HFFc6 (cell line): ENCODE results near the gene DLG4. TPM values are rescaled to one million over a fixed set of nuclear protein-coding genes. Genes with fewer than 3 reads are reported as not detected.
A peak's percentile ranks its signal among the peaks of the same experiment; 100 is the strongest.

Source experiments
- DNase-seq: peaks from one replicate; pipeline ENCODE4 v3.0.0-alpha.2; 2018
- H3K27ac Mint-ChIP-seq: 2 replicates; pipeline ENCODE4 v1.8.0; 2020; ENCODE audit warnings: mild to moderate bottlenecking, mixed read lengths
- H3K27me3 Mint-ChIP-seq: 2 replicates; pipeline ENCODE4 v1.8.0; 2021; ENCODE audit warnings: mild to moderate bottlenecking, moderate library complexity, mixed read lengths; ENCODE audit not compliant: insufficient read depth
- H3K36me3 Mint-ChIP-seq: 2 replicates; pipeline ENCODE4 v1.8.0; 2021; ENCODE audit warnings: low read depth, mixed read lengths
- H3K4me1 Mint-ChIP-seq: 2 replicates; pipeline ENCODE4 v1.8.0; 2020; ENCODE audit warnings: low read depth, mixed read lengths
- H3K4me3 Mint-ChIP-seq: 2 replicates; pipeline ENCODE4 v1.8.0; 2020; ENCODE audit warnings: mild to moderate bottlenecking, moderate library complexity, mixed read lengths
- H3K9me3 Mint-ChIP-seq: 2 replicates; pipeline ENCODE4 v1.8.0; 2020; ENCODE audit warnings: mild to moderate bottlenecking, mixed read lengths
- total RNA-seq, 6 experiments: library from RNA; stranded (reverse); fragmentation: NEBNext Ultra II Directional; extraction: Animal tissue kit (Norgen Biotek cat#: 25700); gene quantifications; 2 replicates in 1 of 6; 3 replicates in 5 of 6; pipeline ENCODE4 v1.2.3, GENCODE V29; 2021
- TF ChIP-seq, protein P1 (sequence below): fragments of 200-600 bp; sonication (generic); IDR thresholded peaks from 2 replicates; pipeline ENCODE4 v1.5.0; 2021; ENCODE audit warnings: antibody characterized with exemption, mild to moderate bottlenecking

Gene DLG4
- total RNA-seq, 6 experiments from 2014 or later: 27.8 to 34.3 (median 28.1) TPM

DNA sequence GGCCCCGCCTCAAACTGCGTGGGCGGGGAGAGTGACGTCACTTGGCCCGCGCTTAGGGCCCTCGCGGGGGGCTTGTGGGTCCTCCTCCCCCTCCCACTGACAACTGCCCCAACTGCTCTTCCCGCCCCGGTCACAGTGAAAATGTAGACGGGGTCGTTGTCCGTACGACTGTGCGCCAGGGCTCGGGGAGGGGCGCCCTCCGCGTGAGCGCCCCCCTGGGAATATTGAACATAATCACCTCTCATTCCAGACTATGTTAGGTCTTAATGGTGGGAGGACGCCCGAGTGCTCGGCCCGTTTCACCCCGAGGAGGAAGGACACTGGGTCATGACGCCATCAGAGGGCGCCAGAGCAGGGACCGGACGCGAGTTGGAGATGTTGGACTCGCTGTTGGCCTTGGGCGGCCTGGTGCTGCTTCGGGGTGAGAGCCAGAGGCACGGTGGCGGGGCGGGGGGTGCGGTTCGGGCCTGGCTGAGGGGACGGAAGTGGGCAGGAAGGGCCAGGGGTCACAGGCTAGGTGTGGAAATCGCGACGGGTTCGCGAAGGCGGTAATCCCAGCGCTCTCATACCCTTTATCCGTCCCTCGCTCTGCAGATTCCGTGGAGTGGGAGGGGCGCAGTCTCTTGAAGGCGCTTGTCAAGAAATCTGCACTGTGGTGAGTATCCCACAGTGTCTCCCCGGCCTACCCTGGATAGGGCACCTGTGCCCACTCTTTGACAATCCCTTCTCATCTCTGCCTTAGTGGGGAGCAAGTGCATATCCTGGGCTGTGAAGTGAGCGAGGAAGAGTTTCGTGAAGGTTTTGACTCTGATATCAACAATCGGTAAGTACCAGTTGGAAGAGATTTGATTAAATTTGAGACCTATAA lies 32.8 kb upstream of the DLG4 start, which contains the start of gene ELP5:
TSS of gene ELP5 (plus strand) at position 40 of the 868 bp plus-strand sequence. CDS start at position 376, 336 bp downstream.
- Mint-ChIP-seq H3K4me3 (peak within 1 kb of the TSS; percentile 92), H3K36me3 (peaks cover 45% of the 10 kb centered on the region), H3K27ac (peak within 1 kb of the TSS; percentile 100), H3K9me3 (no peaks in the 10 kb centered on the region), H3K4me1 (peaks cover 33% of the 10 kb centered on the region), H3K27me3 (no peaks in the 10 kb centered on the region; the same call in 1 of the 2 replicates)
- TF ChIP-seq, protein P1, sequence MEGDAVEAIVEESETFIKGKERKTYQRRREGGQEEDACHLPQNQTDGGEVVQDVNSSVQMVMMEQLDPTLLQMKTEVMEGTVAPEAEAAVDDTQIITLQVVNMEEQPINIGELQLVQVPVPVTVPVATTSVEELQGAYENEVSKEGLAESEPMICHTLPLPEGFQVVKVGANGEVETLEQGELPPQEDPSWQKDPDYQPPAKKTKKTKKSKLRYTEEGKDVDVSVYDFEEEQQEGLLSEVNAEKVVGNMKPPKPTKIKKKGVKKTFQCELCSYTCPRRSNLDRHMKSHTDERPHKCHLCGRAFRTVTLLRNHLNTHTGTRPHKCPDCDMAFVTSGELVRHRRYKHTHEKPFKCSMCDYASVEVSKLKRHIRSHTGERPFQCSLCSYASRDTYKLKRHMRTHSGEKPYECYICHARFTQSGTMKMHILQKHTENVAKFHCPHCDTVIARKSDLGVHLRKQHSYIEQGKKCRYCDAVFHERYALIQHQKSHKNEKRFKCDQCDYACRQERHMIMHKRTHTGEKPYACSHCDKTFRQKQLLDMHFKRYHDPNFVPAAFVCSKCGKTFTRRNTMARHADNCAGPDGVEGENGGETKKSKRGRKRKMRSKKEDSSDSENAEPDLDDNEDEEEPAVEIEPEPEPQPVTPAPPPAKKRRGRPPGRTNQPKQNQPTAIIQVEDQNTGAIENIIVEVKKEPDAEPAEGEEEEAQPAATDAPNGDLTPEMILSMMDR: peak; percentile 69
- peak; percentile 89 for DNase-seq

- peaks cover 33% of the 10 kb centered on the region for H3K4me1 Mint-ChIP-seq
- peak; percentile 100 for DNase-seq
- H3K9me3 Mint-ChIP-seq: no peaks in the 10 kb centered on the region
- TF ChIP-seq, protein P1: no peak
- H3K4me3 Mint-ChIP-seq: peak within 1 kb of the TSS; percentile 92
- H3K27ac Mint-ChIP-seq: peak within 1 kb of the TSS; percentile 100
- H3K36me3 Mint-ChIP-seq: peaks cover 40% of the 10 kb centered on the region
- no peaks in the 10 kb centered on the region; the same call in 1 of the 2 replicates for H3K27me3 Mint-ChIP-seq
These were observed 32.1 kb upstream of the DLG4 start, which contains the start of gene CTDNEP1 for GRCh38 chr17:7251661-7252175. Gene CTDNEP1, minus strand, starts transcription at chr17:7251734. Its CDS starts 438 bp downstream, at chr17:7251296.

GRCh38 chr17:7250695-7251627 lies 31.3 kb upstream of the DLG4 start:
- peak overlapping the region; percentile 100 for H3K27ac Mint-ChIP-seq
- TF ChIP-seq, protein P1: no peak
- H3K4me1 Mint-ChIP-seq: peaks cover 33% of the 10 kb centered on the region
- no peak for DNase-seq
- H3K4me3 Mint-ChIP-seq: peak overlapping the region; percentile 92
- H3K36me3 Mint-ChIP-seq: peaks cover 44% of the 10 kb centered on the region
- H3K27me3 Mint-ChIP-seq: no peaks in the 10 kb centered on the region; the same call in 1 of the 2 replicates
- no peaks in the 10 kb centered on the region for H3K9me3 Mint-ChIP-seq

- H3K27me3 Mint-ChIP-seq: no peaks in the 10 kb centered on the region; the same call in 1 of the 2 replicates
- peaks cover 44% of the 10 kb centered on the region for H3K36me3 Mint-ChIP-seq
- H3K9me3 Mint-ChIP-seq: no peaks in the 10 kb centered on the region
- DNase-seq: no peak
- H3K4me3 Mint-ChIP-seq: peak overlapping the region; percentile 92
- peak overlapping the region; percentile 95; the same call in 1 of the 2 replicates for H3K27ac Mint-ChIP-seq
- TF ChIP-seq, protein P1: no peak
- H3K4me1 Mint-ChIP-seq: peaks cover 33% of the 10 kb centered on the region
These were observed 30.2 kb upstream of the DLG4 start for GRCh38 chr17:7249830-7250229.

DNA sequence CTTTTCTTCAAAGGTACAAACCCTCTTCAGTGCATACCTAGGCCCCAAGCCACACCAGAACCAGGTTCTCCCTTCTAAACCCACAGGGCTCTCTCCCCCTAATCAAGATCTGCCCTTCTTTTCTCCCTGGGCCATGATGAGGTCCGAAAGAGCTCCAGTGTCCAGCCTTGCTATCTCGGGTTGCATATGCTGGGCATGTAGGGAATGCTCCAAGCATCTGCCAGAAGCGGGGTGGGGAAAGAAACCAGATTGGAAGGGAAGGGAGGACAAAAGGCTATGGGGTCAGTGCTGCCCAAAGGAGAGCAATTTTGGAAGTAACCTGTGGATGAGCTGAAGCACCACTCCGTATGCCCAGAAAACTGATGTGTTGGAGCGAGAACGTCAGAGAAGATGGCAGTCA lies 29.6 kb upstream of the DLG4 start:
- no peaks in the 10 kb centered on the region for H3K9me3 Mint-ChIP-seq
- TF ChIP-seq, protein P1: no peak
- peak overlapping the region; percentile 92 for H3K4me3 Mint-ChIP-seq
- peak overlapping the region; percentile 55; the same call in 1 of the 2 replicates for H3K27ac Mint-ChIP-seq
- peaks cover 40% of the 10 kb centered on the region for H3K36me3 Mint-ChIP-seq
- H3K4me1 Mint-ChIP-seq: peaks cover 33% of the 10 kb centered on the region
- H3K27me3 Mint-ChIP-seq: no peaks in the 10 kb centered on the region; the same call in 1 of the 2 replicates
- DNase-seq: no peak
